HepG2 (cell line): ENCODE results near the gene WDR11. TPM values are rescaled to one million over a fixed set of nuclear protein-coding genes. Genes with fewer than 3 reads are reported as not detected.

Source experiments
- ARNT2 ChIP-seq: sonication (generic); formaldehyde crosslinking; IDR thresholded peaks from 2 replicates; pipeline ENCODE4 v1.8.0; 2022; ENCODE audit warnings: mild to moderate bottlenecking, low read depth, missing genetic modification reagents, moderate library complexity
- MAFG ChIP-seq: sonication (generic); formaldehyde crosslinking; IDR thresholded peaks from 2 replicates; pipeline ENCODE4 v1.5.1; 2020; ENCODE audit warnings: mild to moderate bottlenecking, missing genetic modification reagents
- MXD3 ChIP-seq: IDR thresholded peaks from 2 replicates; pipeline ENCODE4 v1.6.1; 2016; ENCODE audit warnings: mild to moderate bottlenecking, missing biosample characterization, missing genetic modification reagents
- MYC ChIP-seq: sonication (generic); formaldehyde crosslinking; IDR thresholded peaks from 2 replicates; pipeline ENCODE4 v1.9.0; 2021; ENCODE audit warnings: missing genetic modification reagents, borderline replicate concordance
- NCOR1 ChIP-seq: fragments of 200-600 bp; sonication (generic); IDR thresholded peaks from 2 replicates; pipeline ENCODE4 v1.7.0; 2017; ENCODE audit warnings: antibody characterized with exemption, low read length, borderline replicate concordance
- NFYC ChIP-seq: IDR thresholded peaks from 2 replicates; pipeline ENCODE4 v1.6.1; 2016; ENCODE audit warnings: missing genetic modification reagents, missing compliant biosample characterization
- PRDM10 ChIP-seq: sonication (generic); formaldehyde crosslinking; IDR thresholded peaks from 2 replicates; pipeline ENCODE4 v1.4.0; 2020; ENCODE audit warnings: low read depth, missing genetic modification reagents
- SP5 ChIP-seq: IDR thresholded peaks from 2 replicates; pipeline ENCODE4 v1.6.1; 2016; ENCODE audit warnings: low read depth, borderline replicate concordance
- ZBTB8A ChIP-seq: sonication (generic); formaldehyde crosslinking; IDR thresholded peaks from 2 replicates; pipeline ENCODE4 v1.4.0; 2020; ENCODE audit warnings: mild to moderate bottlenecking, low read depth, missing genetic modification reagents, borderline replicate concordance
- ZKSCAN5 ChIP-seq: sonication (generic); formaldehyde crosslinking; IDR thresholded peaks from 2 replicates; pipeline ENCODE4 v1.5.1; 2020; ENCODE audit warnings: mild to moderate bottlenecking, missing genetic modification reagents
- ZNF263 ChIP-seq: sonication (generic); formaldehyde crosslinking; IDR thresholded peaks from 2 replicates; pipeline ENCODE4 v1.4.0; 2020; ENCODE audit warnings: missing genetic modification reagents
- ZNF317 ChIP-seq: sonication (generic); formaldehyde crosslinking; IDR thresholded peaks from 2 replicates; pipeline ENCODE4 v1.5.0; 2020; ENCODE audit warnings: mild to moderate bottlenecking, missing genetic modification reagents
- ZNF331 ChIP-seq: sonication (generic); formaldehyde crosslinking; IDR thresholded peaks from 2 replicates; pipeline ENCODE4 v1.4.0; 2020; ENCODE audit warnings: missing genetic modification reagents
- ZNF660 ChIP-seq: sonication (generic); formaldehyde crosslinking; IDR thresholded peaks from 2 replicates; pipeline ENCODE4 v1.5.1; 2020; ENCODE audit warnings: mild to moderate bottlenecking, low read depth, missing genetic modification reagents, borderline replicate concordance
- ZNF704 ChIP-seq: sonication (generic); formaldehyde crosslinking; IDR thresholded peaks from 2 replicates; pipeline ENCODE4 v1.8.1; 2023; ENCODE audit warnings: mild to moderate bottlenecking, inconsistent platforms, moderate library complexity, missing genetic modification reagents, borderline replicate concordance
- ZNF75D ChIP-seq: sonication (generic); formaldehyde crosslinking; IDR thresholded peaks from 2 replicates; pipeline ENCODE4 v1.8.1; 2023; ENCODE audit warnings: missing genetic modification reagents, mild to moderate bottlenecking, borderline replicate concordance
- ZNF766 ChIP-seq: sonication (generic); formaldehyde crosslinking; IDR thresholded peaks from 2 replicates; pipeline ENCODE4 v1.5.0; 2020; ENCODE audit warnings: missing genetic modification reagents, borderline replicate concordance
- ZSCAN31 ChIP-seq: sonication (generic); formaldehyde crosslinking; IDR thresholded peaks from 2 replicates; pipeline ENCODE4 v1.5.0; 2020; ENCODE audit warnings: low read depth, mild to moderate bottlenecking, missing genetic modification reagents
- polyA plus RNA-seq, 8 experiments: library from polyadenylated mRNA; depleted of rRNA in 3 of 8; stranded (reverse) in 7 of 8; unstranded in 1 of 8; fragments of >200 nt; fragmentation: Illumina TruSeq in 4 of 8; extraction: Trizol in 4 of 8; gene quantifications; 2 replicates each; pipeline versions ENCODE4 v1.2.1 to v1.2.3, GENCODE V29; 2011 to 2016; ENCODE audit warnings: low read depth in 4 of 8, missing spikeins in 1 of 8, mixed read lengths in 1 of 8; ENCODE audit not compliant: insufficient read depth in 1 of 8
- total RNA-seq, 5 experiments: library from RNA; depleted of rRNA; stranded (reverse); fragments of >200 nt; fragmentation: Illumina TruSeq; extraction: Trizol; gene quantifications; 2 replicates each; pipeline ENCODE4 v1.2.3, GENCODE V29; 2016; ENCODE audit warnings: low read depth in 1 of 5

Gene WDR11
- total and polyA plus RNA-seq, 2 of the 13 experiments (the other 11 are each of a cell fraction or from before 2014, with no cell fraction given) = 38.0 to 45.2 TPM

GRCh38 chr10:120850911-120851865 lies at the start of gene WDR11 (continued):
- TF ChIP-seq ZBTB8A (no peak), ZNF660 (no peak), ZNF704 (peak; percentile 51; the same call in 1 of the 2 replicates), ZNF75D (CRISPR knock-in tag) (no peak), ZNF263 (CRISPR knock-in tag) (0 out of 2 replicates have a peak, but pooled peaks have one; percentile 50), ZNF766 (CRISPR knock-in tag) (peak; percentile 81; the same call in 1 of the 2 replicates), PRDM10 (peak; percentile 81), ZNF331 (CRISPR knock-in tag) (peak; percentile 82), MYC (CRISPR knock-in tag) (peak; percentile 75), NFYC (CRISPR knock-in tag) (no peak; the same call in 1 of the 2 replicates), SP5 (CRISPR knock-in tag) (no peak), MAFG (CRISPR knock-in tag) (no peak), ZSCAN31 (CRISPR knock-in tag) (peak; percentile 95), ZNF317 (peak; percentile 69), ZKSCAN5 (no peak), NCOR1 (peak; percentile 56; the same call in 1 of the 2 replicates), MXD3 (CRISPR knock-in tag) (peak; percentile 87), ARNT2 (CRISPR knock-in tag) (peak; percentile 89)
